Memory B cell (primary cell): ENCODE results near the gene LARGE1.
"Not testable (repeated sequence)": the region's sequence is repeated elsewhere in the genome, so short reads cannot be mapped to it uniquely, and the experiment has no call there.

Experiments
- ATAC-seq: fragments of 150-1000 bp; cut with Tn5 transposase; 2 replicates; pipeline ENCODE4 v1.10.0; 2021; ENCODE audit warnings: low read depth, mild to moderate bottlenecking, moderate library complexity
- DNase-seq, 2 donors: peaks; one replicate each; pipeline ENCODE4 v3.0.0; 2022; ENCODE audit warnings: low spot score in 2 of 2
- H3K27ac Mint-ChIP-seq: one replicate; pipeline ENCODE4 v1.8.0; 2022; ENCODE audit warnings: mild to moderate bottlenecking, moderate library complexity, mixed read lengths
- H3K27me3 Mint-ChIP-seq: one replicate; pipeline ENCODE4 v1.8.0; 2022; ENCODE audit warnings: mixed read lengths
- H3K36me3 Mint-ChIP-seq: one replicate; pipeline ENCODE4 v1.8.0; 2022; ENCODE audit warnings: mild to moderate bottlenecking, mixed read lengths
- H3K4me1 Mint-ChIP-seq: one replicate; pipeline ENCODE4 v1.8.0; 2022; ENCODE audit warnings: mixed read lengths
- H3K4me3 Mint-ChIP-seq: one replicate; pipeline ENCODE4 v1.8.0; 2022; ENCODE audit warnings: mild to moderate bottlenecking, moderate library complexity, mixed read lengths
- H3K9me3 Mint-ChIP-seq: one replicate; pipeline ENCODE4 v1.8.0; 2022; ENCODE audit warnings: mixed read lengths

The LARGE1 gene

DNA sequence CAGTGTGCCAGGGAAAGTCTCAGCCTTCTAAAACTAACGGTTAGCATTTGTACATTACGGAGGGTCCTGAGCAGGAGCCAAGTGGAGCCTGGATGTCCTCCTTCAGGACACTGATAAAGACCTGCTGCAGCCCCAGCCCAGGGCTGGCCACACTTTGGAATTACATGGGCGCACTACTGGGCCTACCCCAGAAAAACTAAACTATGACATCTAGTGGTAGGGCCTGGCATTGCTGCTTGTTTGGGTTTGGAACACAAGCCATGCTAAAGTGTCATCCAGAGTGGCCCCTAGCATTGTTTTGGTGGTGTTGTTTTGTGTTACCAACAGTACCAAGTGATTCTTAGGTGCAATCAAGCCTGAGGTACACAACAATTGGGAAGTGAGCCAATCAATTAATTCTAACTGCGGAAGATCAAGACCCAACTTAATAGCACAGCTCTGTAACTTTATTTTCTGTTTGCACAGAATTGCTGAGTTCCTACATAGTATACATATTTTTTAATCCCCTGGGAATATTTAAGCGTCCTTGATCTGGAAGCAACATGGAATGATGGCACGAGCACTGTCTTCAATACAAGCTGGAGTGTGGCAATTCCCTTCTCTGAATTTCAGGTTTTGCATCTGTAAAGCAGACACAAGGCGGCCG is 340.7 kb downstream of the LARGE1 start:
- Mint-ChIP-seq H3K4me3 (peak overlapping the region; percentile 44), H3K9me3 (no peaks in the 10 kb centered on the region), H3K36me3 (no peaks in the 10 kb centered on the region), H3K27me3 (peaks cover 5% of the 10 kb centered on the region), H3K27ac (peak overlapping the region; percentile 88), H3K4me1 (peaks cover 41% of the 10 kb centered on the region)
- ATAC-seq (peak; percentile 83), DNase-seq (peak; percentile 73 to 82)

DNA sequence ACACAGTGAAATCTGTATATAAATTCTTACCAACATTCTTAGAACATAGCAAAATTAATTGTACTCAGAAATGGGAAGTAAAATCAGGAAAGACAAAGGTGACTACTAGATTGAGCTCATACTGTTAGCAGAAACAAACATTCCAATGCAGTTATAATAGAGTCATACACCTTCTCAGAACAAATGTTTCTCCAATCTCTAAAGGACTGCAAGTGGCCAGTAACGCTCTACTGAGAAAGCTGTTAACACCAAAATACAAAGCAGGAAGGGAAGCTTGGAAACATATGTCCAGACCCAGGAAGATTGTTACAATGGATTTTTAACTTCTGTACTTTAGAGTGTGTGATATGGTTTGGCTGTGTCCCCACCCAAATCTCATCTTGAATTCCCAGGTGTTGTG is 341.5 kb downstream of the LARGE1 start:
- DNase-seq (no peak), ATAC-seq (no peak)
- H3K4me1 Mint-ChIP-seq: peaks cover 45% of the 10 kb centered on the region
- no peaks in the 10 kb centered on the region for H3K9me3 Mint-ChIP-seq
- no peak overlapping the region for H3K4me3 Mint-ChIP-seq
- peaks cover 3% of the 10 kb centered on the region for H3K27me3 Mint-ChIP-seq
- H3K36me3 Mint-ChIP-seq: peaks cover 2% of the 10 kb centered on the region
- H3K27ac Mint-ChIP-seq: peak overlapping the region; percentile 88

DNA sequence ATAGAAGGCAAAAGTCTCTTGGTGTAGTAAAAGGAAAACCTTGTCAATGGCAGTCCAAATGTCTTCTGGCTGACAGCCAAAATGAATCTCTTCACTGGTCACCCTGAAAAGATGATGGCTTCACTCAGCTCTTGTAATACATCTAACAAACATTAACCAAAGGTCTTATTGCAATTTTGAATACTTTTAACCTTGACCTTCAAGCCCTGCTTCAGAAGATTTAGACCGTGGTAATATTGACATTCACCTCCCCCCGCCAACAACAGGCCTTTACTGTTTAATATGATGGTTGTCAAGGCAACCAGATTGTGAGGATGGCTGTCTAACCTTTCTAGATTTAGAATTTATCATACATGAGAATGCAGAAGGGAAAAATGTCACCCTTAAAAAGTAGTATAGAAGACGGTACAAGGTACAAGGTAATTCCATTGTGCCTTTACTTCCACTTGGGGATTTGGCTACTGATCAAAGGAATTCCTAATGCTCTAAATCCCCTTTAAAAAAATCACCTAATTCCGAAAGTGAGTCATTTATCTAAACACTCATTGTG is 342.3 kb downstream of the LARGE1 start:
- no peak for DNase-seq
- H3K27ac Mint-ChIP-seq: peak overlapping the region; percentile 82
- H3K27me3 Mint-ChIP-seq: peaks cover 2% of the 10 kb centered on the region
- ATAC-seq: peak; percentile 33
- peaks cover 2% of the 10 kb centered on the region for H3K36me3 Mint-ChIP-seq
- H3K4me1 Mint-ChIP-seq: peaks cover 49% of the 10 kb centered on the region
- no peaks in the 10 kb centered on the region for H3K9me3 Mint-ChIP-seq
- H3K4me3 Mint-ChIP-seq: no peak overlapping the region

DNA sequence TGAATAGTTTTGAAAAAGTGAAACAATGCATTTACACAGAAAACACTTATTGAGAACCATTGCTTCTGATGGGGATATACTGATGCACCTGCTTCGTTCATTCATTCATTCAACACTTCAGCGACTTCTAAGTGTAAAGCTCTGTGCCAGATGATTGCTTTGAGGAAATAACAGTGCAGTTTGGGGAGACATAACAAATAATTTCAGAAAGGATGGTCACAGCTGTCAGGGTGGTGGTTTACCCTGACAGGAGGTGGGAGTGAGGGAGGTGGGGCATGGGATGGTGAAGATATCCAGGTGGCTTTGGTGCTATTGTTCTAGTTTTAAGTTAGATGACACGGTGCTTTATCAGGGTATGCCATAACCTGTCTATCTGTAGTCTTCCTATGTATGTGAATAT is 344.1 kb downstream of the LARGE1 start:
- ATAC-seq (peak; percentile 20), DNase-seq (no peak)
- Mint-ChIP-seq H3K27ac (peak overlapping the region; percentile 19), H3K27me3 (peaks cover 2% of the 10 kb centered on the region), H3K4me1 (peaks cover 58% of the 10 kb centered on the region), H3K36me3 (peaks cover 2% of the 10 kb centered on the region), H3K9me3 (no peaks in the 10 kb centered on the region), H3K4me3 (peak overlapping the region; percentile 15)

DNA sequence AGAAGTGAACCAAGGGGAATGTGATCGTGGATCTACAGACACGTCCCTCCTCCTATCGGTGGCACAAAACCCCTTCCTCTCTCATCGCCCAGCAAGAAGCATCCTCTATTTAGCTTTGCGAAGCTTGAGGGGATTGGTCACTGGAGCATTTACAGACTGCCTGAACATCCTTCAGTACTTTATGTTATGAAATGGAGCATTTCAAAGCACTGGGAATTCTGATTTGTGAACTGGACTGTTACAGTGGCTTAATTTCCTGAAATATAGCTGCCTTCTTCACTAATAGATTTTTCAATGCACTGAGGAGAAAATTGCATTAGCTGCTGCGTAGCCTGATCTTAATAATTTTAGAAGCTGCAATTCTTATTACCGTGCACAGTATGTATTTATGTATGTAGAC is 344.5 kb downstream of the LARGE1 start:
- Mint-ChIP-seq H3K27me3 (peaks cover 2% of the 10 kb centered on the region), H3K4me1 (peaks cover 61% of the 10 kb centered on the region), H3K27ac (peak overlapping the region; percentile 19), H3K4me3 (peak overlapping the region; percentile 15), H3K36me3 (peaks cover 2% of the 10 kb centered on the region), H3K9me3 (no peaks in the 10 kb centered on the region)
- ATAC-seq (no peak), DNase-seq (no peak)

DNA sequence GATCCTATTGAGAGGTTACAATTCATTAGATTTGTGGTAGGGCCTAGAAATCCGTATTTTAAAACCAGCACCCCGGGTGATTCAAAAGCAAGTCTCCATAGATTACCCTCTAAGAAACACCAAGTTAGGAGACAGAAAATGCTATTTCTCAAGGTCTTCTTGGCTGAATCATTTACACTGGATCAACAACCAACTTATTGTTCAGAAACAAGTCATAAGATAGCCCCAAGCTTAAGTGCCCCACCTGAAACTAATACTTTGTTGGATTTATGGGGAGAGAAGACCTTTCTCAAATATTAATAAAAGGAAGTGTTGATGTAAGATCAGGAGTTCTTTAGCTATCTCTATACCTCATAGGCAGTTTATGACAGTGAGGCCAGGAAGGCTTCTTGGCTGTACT is 345.2 kb downstream of the LARGE1 start:
- H3K4me3 Mint-ChIP-seq: no peak overlapping the region
- H3K27me3 Mint-ChIP-seq: no peaks in the 10 kb centered on the region
- peaks cover 2% of the 10 kb centered on the region for H3K36me3 Mint-ChIP-seq
- H3K27ac Mint-ChIP-seq: no peak overlapping the region
- ATAC-seq: no peak
- H3K4me1 Mint-ChIP-seq: peaks cover 64% of the 10 kb centered on the region
- no peak for DNase-seq
- no peaks in the 10 kb centered on the region for H3K9me3 Mint-ChIP-seq

DNA sequence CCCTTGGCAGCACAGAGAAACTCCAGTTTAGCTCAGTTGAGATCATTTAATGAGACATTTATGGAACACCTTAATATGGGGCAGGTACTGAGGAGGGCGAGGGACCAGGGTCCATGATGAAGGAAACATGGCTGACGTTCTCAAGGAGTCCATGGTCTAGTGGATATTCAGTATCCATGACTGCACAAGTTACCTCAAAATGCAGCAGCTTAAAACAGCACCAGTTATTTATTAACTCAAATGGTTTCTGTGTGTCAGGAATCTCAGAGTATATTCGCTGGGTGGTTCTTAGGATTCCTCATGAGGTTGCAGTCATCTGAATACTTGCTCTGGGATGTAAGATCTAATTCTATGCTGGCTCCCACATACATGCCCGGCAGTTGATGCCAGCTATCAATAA is 346.8 kb downstream of the LARGE1 start:
- no peak for DNase-seq
- H3K4me1 Mint-ChIP-seq: peaks cover 68% of the 10 kb centered on the region
- ATAC-seq: no peak
- no peak overlapping the region for H3K27ac Mint-ChIP-seq
- H3K27me3 Mint-ChIP-seq: no peaks in the 10 kb centered on the region
- H3K36me3 Mint-ChIP-seq: peaks cover 2% of the 10 kb centered on the region
- no peaks in the 10 kb centered on the region for H3K9me3 Mint-ChIP-seq
- no peak overlapping the region for H3K4me3 Mint-ChIP-seq

DNA sequence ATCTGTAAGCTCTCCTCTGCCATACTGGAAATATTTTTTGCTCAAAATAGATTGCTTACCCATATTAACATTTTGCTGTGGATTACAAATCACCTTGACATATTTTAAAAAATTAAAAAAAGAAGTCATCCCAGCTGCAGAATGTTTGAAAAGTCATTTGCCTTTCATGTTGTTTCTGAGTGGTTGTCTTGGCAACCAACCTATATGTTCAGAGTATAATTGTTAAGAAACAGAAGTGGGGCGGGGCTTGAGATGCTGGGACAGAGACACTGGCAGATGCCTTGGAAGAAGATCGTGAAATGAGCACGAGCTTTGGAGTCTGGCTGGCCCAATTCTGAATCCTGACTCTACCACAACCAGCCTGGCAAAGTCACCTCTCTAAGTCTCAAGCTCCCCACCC is 348.2 kb downstream of the LARGE1 start:
- H3K27ac Mint-ChIP-seq: peak overlapping the region; percentile 80
- H3K9me3 Mint-ChIP-seq: no peaks in the 10 kb centered on the region
- peaks cover 67% of the 10 kb centered on the region for H3K4me1 Mint-ChIP-seq
- peaks cover 2% of the 10 kb centered on the region for H3K36me3 Mint-ChIP-seq
- no peaks in the 10 kb centered on the region for H3K27me3 Mint-ChIP-seq
- no peak for DNase-seq
- ATAC-seq: no peak
- H3K4me3 Mint-ChIP-seq: no peak overlapping the region

DNA sequence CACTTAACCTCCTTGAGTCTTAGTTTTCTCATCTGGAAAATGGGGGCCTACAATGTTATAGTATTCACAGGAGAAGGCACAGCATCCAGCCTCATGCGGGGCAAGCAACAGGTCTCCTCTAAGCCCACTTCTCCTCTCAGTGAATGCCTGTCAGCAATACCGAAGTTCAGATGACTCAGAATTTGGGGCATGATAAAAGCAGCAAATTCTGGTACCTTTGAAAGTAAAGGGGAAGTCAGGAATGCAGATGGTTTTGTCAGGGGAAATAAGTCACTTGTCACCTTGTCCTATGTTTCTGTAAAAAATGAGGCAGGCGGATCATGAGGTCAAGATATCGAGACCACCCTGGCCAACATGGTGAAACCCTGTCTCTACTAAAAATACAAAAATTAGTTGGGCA is 350.2 kb downstream of the LARGE1 start:
- ATAC-seq (no peak), DNase-seq (no peak)
- H3K36me3 Mint-ChIP-seq: peaks cover 2% of the 10 kb centered on the region
- peak overlapping the region; percentile 40 for H3K4me3 Mint-ChIP-seq
- H3K27me3 Mint-ChIP-seq: no peaks in the 10 kb centered on the region
- H3K9me3 Mint-ChIP-seq: no peaks in the 10 kb centered on the region
- H3K4me1 Mint-ChIP-seq: peaks cover 62% of the 10 kb centered on the region
- H3K27ac Mint-ChIP-seq: peak overlapping the region; percentile 96

DNA sequence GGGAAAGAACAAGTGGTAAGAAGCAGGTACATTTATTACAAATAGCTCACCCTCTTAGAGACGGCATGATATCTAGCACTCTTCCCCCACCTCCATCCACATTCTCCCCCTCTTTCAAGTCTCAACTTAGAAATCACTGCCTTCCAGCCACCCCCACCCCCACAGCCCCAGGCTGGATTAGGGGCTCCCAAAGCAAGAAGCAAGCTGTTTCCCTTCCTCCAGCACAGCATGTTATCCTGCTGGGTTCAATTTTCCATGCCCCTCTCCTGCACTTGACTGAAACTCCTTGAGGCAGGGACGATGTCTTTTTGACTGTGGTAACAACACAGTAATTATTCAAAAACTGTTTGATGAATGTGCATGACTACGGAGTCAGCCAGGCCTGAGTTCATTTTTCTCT is 350.7 kb downstream of the LARGE1 start:
- Mint-ChIP-seq H3K27ac (peak overlapping the region; percentile 96), H3K9me3 (no peaks in the 10 kb centered on the region), H3K36me3 (peaks cover 2% of the 10 kb centered on the region), H3K4me1 (peaks cover 62% of the 10 kb centered on the region), H3K27me3 (no peaks in the 10 kb centered on the region), H3K4me3 (peak overlapping the region; percentile 81)
- no peak for ATAC-seq
- no peak for DNase-seq

DNA sequence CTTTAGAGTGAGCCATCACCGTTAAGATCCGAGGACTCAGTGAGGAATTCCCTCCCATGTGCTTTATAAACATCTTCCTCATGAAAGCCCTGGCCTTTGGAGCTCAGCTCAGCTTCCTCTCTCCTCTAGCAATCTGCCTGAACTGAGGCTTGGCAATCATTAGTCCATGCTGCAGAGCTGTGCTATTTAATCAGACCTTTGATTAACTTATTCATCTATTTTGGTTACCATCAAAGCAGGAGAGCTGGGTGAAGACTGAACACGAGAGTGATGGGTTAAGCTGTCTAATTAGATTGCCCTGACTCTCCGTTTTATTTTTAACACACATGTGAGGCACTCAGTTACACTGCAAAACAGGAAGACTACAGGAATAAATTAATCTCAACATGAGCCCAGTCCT is 351.3 kb downstream of the LARGE1 start:
- ATAC-seq: no peak

DNA sequence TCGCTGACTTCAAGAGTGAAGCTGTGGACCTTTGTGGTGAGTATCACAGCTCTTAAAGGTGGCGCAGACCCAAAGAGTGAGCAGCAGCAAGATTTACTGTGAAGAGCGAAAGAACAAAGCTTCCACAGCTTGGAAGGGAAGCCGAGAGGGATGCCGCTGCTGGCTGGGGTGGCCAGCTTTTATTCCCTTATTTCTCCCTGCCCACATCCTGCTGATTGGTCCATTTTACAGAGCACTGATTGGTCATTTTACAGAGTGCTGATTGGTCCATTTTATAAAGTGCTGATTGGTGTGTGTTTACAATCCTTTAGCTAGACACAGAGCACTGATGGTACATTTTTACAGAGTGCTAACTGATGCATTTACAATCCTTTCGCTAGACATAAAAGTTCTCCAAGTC is 353.8 kb downstream of the LARGE1 start:
- H3K27me3 Mint-ChIP-seq, ATAC-seq, DNase-seq, H3K9me3 Mint-ChIP-seq, H3K4me3 Mint-ChIP-seq, H3K36me3 Mint-ChIP-seq: not testable (repeated sequence)
- Mint-ChIP-seq H3K27ac (peak overlapping the region; percentile 96), H3K4me1 (peaks cover 57% of the 10 kb centered on the region)

More for the DNA sequence above, 351.3 kb downstream of the LARGE1 start:
- Mint-ChIP-seq H3K27ac (peak overlapping the region; percentile 96), H3K4me3 (peak overlapping the region; percentile 81), H3K4me1 (peaks cover 63% of the 10 kb centered on the region), H3K36me3 (no peaks in the 10 kb centered on the region), H3K27me3 (no peaks in the 10 kb centered on the region), H3K9me3 (no peaks in the 10 kb centered on the region)
- peak in 1 of 2 donors; percentile 16 for DNase-seq

DNA sequence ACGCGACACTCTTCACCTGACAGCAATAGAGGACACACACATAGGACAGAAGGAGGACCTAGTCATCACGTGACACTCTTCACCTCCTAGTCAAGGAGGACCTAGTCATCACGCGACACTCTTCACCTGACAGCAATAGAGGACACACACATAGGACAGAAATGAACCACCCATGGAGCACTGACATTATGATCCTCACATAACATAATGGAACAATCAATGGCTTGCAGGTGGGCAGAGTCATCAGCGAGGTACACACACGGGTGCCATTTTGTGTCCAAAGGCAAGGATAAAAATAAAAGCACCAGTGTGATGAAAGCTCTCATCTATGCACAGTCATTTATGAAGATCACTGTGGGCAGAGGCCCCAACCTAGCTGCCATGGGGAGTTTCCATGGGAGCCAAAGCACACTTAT is 354.7 kb downstream of the LARGE1 start:
- ATAC-seq: no peak
- Mint-ChIP-seq H3K9me3 (no peaks in the 10 kb centered on the region), H3K4me1 (peaks cover 51% of the 10 kb centered on the region), H3K36me3 (peaks cover 2% of the 10 kb centered on the region), H3K27me3 (no peaks in the 10 kb centered on the region), H3K4me3 (no peak overlapping the region), H3K27ac (peak overlapping the region; percentile 31)
- DNase-seq: no peak

DNA sequence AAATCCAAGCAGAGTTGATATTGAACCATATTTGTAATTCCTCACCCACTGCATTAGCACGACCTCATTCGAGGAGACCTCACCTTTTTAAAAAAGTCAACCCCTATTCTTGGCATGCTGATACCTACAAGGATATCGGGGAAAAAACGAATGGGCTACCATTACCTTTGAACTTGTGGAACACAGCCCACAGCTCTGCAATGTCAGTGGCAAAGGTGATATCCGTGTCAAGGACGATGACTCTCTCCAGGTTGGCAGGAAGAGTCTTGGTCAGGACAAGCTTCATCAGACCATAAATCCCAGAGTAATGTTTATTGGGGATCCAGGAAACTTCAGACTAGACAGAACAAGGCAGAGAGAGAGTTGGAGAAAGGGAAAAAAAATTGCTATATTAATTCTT is 355.6 kb downstream of the LARGE1 start:
- ATAC-seq (no peak), DNase-seq (no peak)
- H3K36me3 Mint-ChIP-seq: peaks cover 2% of the 10 kb centered on the region
- H3K27me3 Mint-ChIP-seq: no peaks in the 10 kb centered on the region
- H3K4me3 Mint-ChIP-seq: no peak overlapping the region
- peaks cover 45% of the 10 kb centered on the region for H3K4me1 Mint-ChIP-seq
- H3K9me3 Mint-ChIP-seq: no peaks in the 10 kb centered on the region
- H3K27ac Mint-ChIP-seq: no peak overlapping the region
